ENCODE data around the gene TMEM95. TPM values are rescaled to one million over a fixed set of nuclear protein-coding genes. Genes with fewer than 3 reads are reported as not detected.

The TMEM95 gene
- total RNA-seq, 1 experiment from 2014 or later = not detected

DNA sequence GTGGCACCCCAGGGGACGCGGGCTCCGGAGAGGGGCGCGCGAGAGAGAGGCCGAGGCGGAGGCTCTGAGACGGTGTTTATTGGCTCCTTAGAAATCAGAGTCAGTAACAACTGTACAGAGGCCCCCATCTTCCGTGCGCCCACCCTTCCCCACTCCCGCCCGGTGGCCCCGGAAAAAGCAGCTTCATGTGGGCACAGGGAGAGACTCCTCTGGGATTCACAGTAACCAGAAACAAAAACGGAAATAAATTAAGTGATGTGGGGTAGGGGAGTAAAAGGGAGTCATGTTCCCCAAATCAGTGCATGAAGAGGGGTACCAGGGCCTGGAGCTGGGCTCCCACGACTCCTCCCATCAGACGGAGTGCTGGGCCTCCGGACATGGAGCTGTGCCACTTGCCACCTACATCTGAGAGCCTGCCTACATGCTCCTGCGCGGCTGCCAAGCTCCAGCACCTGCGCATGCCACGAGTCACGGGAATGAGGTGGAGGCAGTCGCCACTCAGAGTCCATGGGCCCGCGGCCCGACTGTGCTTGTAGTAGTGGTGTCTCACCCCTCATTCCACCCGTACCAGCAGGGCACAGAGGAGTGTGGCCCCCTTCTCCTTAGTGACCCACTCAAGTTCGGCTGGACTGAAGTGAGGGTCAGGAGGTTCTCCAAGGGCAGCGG is 39.3 kb upstream of the TMEM95 start:
- POLR2A ChIA-PET (ENCODE audit: unreplicated experiment) = no interaction called here
- H3K9me2 ChIP-seq (replicated peaks; ENCODE audit: low read length) = no peaks in the 10 kb centered on the region
- H3K4me1 ChIP-seq (ENCODE audit: insufficient read depth, low read length) = peaks cover 9% of the 10 kb centered on the region; the same call in 1 of the 2 replicates
- peaks cover 18% of the 10 kb centered on the region for H3K36me3 ChIP-seq (ENCODE audit: low read depth, low read length)
- TF ChIP-seq EZH2phosphoT487 (IDR thresholded peaks at IDR 0.05; ENCODE audit: borderline replicate concordance, low read length) (no peak), EZH2 (IDR thresholded peaks at IDR 0.05; ENCODE audit: low read length, unreplicated experiment) (no peak)
- TF ChIP-seq, protein P1, sequence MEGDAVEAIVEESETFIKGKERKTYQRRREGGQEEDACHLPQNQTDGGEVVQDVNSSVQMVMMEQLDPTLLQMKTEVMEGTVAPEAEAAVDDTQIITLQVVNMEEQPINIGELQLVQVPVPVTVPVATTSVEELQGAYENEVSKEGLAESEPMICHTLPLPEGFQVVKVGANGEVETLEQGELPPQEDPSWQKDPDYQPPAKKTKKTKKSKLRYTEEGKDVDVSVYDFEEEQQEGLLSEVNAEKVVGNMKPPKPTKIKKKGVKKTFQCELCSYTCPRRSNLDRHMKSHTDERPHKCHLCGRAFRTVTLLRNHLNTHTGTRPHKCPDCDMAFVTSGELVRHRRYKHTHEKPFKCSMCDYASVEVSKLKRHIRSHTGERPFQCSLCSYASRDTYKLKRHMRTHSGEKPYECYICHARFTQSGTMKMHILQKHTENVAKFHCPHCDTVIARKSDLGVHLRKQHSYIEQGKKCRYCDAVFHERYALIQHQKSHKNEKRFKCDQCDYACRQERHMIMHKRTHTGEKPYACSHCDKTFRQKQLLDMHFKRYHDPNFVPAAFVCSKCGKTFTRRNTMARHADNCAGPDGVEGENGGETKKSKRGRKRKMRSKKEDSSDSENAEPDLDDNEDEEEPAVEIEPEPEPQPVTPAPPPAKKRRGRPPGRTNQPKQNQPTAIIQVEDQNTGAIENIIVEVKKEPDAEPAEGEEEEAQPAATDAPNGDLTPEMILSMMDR (conservative IDR thresholded peaks at IDR 0.05; ENCODE audit: low read depth, low read length) = no peak
- CTCF ChIA-PET = no interaction called here
- peak overlapping the region; percentile 72 for H2AFZ ChIP-seq (ENCODE audit: low read length)
- H3K9me3 ChIP-seq (ENCODE audit: low read length) = no peaks in the 10 kb centered on the region
- peaks cover 18% of the 10 kb centered on the region for H3K79me2 ChIP-seq (ENCODE audit: low read length)
- peaks cover 12% of the 10 kb centered on the region for H3F3A ChIP-seq (ENCODE audit: low read length, unreplicated experiment)
- peak overlapping the region; percentile 84 for H3K9ac ChIP-seq (ENCODE audit: low read length)
- peak overlapping the region; percentile 58 for H3K27ac ChIP-seq (ENCODE audit: low read length)
- H3K4me2 ChIP-seq (ENCODE audit: low read length) = peak overlapping the region; percentile 96
- no peaks in the 10 kb centered on the region for H3K27me3 ChIP-seq (ENCODE audit: low read length)
- DNase-seq (peak; percentile 2), ATAC-seq (no peak)
- peak overlapping the region; percentile 86 for H3K4me3 ChIP-seq (ENCODE audit: low read length)
- intact Hi-C loops (cut with micrococcal nuclease) = no loop called here
- peaks cover 26% of the 10 kb centered on the region for H4K20me1 ChIP-seq (ENCODE audit: low read length)
- BruUV-seq (replicated peaks) = no TSS peak

GRCh38 chr17:7317161-7317803 is 37.7 kb upstream of the TMEM95 start:
- ATAC-seq = no peak
- Histone ChIP-seq H3K36me3 (ENCODE audit: low read depth, low read length) (peaks cover 6% of the 10 kb centered on the region), H2AFZ (ENCODE audit: low read length) (no peak overlapping the region), H3K9ac (ENCODE audit: low read length) (no peak overlapping the region), H3K27ac (ENCODE audit: low read length) (no peak overlapping the region), H3K4me1 (ENCODE audit: insufficient read depth, low read length) (peaks cover 6% of the 10 kb centered on the region; the same call in 1 of the 2 replicates), H3K4me3 (ENCODE audit: low read length) (no peak overlapping the region), H3K9me2 (replicated peaks; ENCODE audit: low read length) (no peaks in the 10 kb centered on the region), H4K20me1 (ENCODE audit: low read length) (peaks cover 15% of the 10 kb centered on the region; the same call in 1 of the 2 replicates), H3K4me2 (ENCODE audit: low read length) (no peak overlapping the region), H3K9me3 (ENCODE audit: low read length) (no peaks in the 10 kb centered on the region), H3F3A (ENCODE audit: low read length, unreplicated experiment) (peaks cover 9% of the 10 kb centered on the region), H3K79me2 (ENCODE audit: low read length) (peaks cover 7% of the 10 kb centered on the region), H3K27me3 (ENCODE audit: low read length) (no peaks in the 10 kb centered on the region)
- no TSS peak for BruUV-seq (replicated peaks)
- POLR2A ChIA-PET (ENCODE audit: unreplicated experiment) = no interaction called here
- intact Hi-C loops (cut with micrococcal nuclease) = no loop called here
- TF ChIP-seq EZH2 (IDR thresholded peaks at IDR 0.05; ENCODE audit: low read length, unreplicated experiment) (no peak), EZH2phosphoT487 (IDR thresholded peaks at IDR 0.05; ENCODE audit: borderline replicate concordance, low read length) (no peak)
- TF ChIP-seq, protein P1 (conservative IDR thresholded peaks at IDR 0.05; ENCODE audit: low read depth, low read length) = no peak
- CTCF ChIA-PET = no interaction called here
- no peak for DNase-seq
